Activated naive CD4-positive, alpha-beta T cell treated with anti-CD3 and anti-CD28 coated beads, Interleukin-2, amount 50 U/mL, for 72 hours (primary cell): Measurements from ENCODE around the gene CABLES1. TPM values are rescaled to one million over a fixed set of nuclear protein-coding genes. Genes with fewer than 3 reads are reported as not detected.
"Not testable (repeated sequence)": the region's sequence is repeated elsewhere in the genome, so short reads cannot be mapped to it uniquely, and the experiment has no call there.

Experiments
- ATAC-seq, 2 donors: fragments of 150-1000 bp; cut with Tn5 transposase; 2 replicates each; pipeline ENCODE4 v1.10.0; 2021; ENCODE audit warnings: mild to moderate bottlenecking in 2 of 2, moderate library complexity in 2 of 2
- DNase-seq, 2 donors: peaks; one replicate each; pipeline ENCODE4 v3.0.0; 2021 to 2022; ENCODE audit warnings: low spot score in 2 of 2
- H3K27ac Mint-ChIP-seq, 2 donors: one replicate each; pipeline ENCODE4 v1.8.0; 2022; ENCODE audit warnings: mild to moderate bottlenecking in 2 of 2, mixed read lengths in 2 of 2
- H3K36me3 Mint-ChIP-seq, 2 donors: one replicate each; pipeline ENCODE4 v1.8.0; 2022; ENCODE audit warnings: mixed read lengths in 2 of 2
- H3K9me3 Mint-ChIP-seq, 2 donors: one replicate each; pipeline ENCODE4 v1.8.0; 2022; ENCODE audit warnings: mixed read lengths in 2 of 2
- total RNA-seq, 2 donors: library from RNA; stranded (reverse); gene quantifications; one replicate each; pipeline ENCODE4 v1.2.3, GENCODE V29; 2022

The CABLES1 gene
- total RNA-seq, 2 donors from 2014 or later = 5.6 to 6.5 TPM

DNA sequence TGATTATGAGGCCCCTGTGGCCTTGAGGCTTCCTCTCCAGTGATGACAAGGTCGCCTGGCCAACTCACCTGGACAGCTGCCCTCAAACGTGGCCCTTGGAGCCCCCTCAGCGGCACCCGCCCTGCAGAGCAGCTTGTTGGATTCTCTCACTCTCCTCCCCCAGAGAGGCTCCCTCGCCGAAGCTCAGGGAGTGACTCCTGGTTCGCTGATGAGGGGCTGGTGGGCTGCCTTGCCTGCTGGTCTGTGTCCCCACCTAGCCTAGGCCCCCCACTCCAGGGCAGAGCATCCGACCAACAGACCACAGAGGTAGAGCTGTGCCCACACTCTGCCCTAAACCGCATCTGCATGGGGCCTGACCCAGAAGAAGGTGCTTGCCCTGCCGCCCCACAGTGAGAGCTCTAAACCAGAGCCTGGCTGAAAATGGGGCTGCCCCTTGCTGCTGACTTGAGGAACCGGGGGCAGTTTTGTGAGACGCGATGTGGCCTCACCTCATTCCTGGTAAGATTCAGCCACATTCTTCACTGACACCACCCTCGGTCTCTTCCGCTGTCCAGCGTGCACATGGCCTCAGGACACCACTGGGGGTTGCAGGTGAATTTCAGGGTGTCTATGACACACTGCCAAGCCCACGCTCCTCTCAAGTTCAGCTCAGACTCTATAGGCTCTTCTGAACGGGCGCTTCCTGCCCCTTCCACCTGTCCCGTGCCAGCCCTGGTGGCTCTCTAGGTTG is 131.6 kb downstream of the CABLES1 start:
- peak overlapping the region in 1 of 2 donors; percentile 83 for H3K27ac Mint-ChIP-seq
- peak in 1 of 2 donors; percentile 74 for ATAC-seq
- DNase-seq = peak in 1 of 2 donors; percentile 76
- H3K36me3 Mint-ChIP-seq = peaks cover 30 to 41% of the 10 kb centered on the region in 2 donors
- peaks cover 7 to 28% of the 10 kb centered on the region in 2 donors for H3K9me3 Mint-ChIP-seq

DNA sequence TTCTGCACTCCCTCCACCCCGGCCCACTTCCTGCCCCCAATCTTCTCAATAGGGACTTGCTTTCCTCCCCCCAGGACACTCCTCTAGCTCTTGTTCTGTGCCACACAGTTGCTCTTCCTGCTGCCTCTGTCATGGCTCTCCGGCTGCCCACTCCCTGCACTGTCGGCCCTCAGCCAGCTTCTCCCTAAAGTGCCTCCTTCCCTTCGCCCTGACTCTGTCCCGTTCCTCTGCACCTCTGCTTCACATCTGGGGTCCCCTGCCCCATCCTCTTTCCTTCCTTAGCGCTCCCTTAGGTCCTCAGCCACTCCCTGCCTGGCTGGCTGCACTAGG is 132.1 kb downstream of the CABLES1 start:
- ATAC-seq = no peak
- peak overlapping the region in 1 of 2 donors; percentile 83 for H3K27ac Mint-ChIP-seq
- peaks cover 30 to 42% of the 10 kb centered on the region in 2 donors for H3K36me3 Mint-ChIP-seq

DNA sequence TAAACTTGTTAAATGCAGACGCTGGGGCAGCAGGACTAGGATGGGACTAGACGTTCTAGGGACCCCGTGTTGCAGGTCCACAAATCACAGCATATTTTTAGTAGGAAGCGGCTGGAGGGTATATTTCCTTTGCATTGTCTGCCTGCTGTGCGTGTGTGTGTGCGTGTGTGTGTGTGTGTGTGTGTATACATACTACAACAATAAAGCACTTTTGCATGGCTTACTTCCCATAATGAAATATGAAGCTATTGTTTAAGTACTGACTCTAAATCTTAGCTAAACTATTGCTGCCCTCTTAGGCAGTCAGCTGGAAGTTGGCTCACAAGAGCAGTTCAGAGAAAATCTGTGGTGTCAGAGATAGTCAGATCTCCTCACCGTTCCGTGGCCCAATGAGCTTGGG is 133.4 kb downstream of the CABLES1 start:
- ATAC-seq (no peak), DNase-seq (no peak)
- H3K36me3 Mint-ChIP-seq = peaks cover 30 to 42% of the 10 kb centered on the region in 2 donors
- peak overlapping the region in 1 of 2 donors; percentile 84 for H3K27ac Mint-ChIP-seq
- H3K9me3 Mint-ChIP-seq = peaks cover 7 to 30% of the 10 kb centered on the region in 2 donors

More for the DNA sequence above, 132.1 kb downstream of the CABLES1 start:
- peaks cover 7 to 30% of the 10 kb centered on the region in 2 donors for H3K9me3 Mint-ChIP-seq
- no peak for DNase-seq

DNA sequence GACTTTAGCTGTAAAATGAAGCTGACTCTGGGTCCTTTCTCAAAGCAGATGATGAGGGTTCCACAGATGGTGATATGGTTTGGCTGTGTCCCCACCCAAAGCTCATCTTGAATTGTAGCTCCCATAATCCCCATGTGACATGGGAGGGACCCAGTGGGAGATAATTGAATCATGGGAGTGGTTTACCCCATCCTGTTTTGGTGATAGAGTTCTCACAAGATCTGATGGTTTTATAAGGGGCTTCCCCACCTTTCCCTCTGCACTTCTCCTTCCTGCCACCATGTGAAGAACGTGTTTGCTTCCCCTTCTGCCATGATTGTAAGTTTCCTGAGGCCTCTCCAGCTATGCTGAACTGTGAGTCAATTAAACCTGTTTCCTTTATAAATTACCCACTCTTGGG is 133.8 kb downstream of the CABLES1 start:
- H3K9me3 Mint-ChIP-seq = peaks cover 7 to 30% of the 10 kb centered on the region in 2 donors
- DNase-seq = not testable (repeated sequence)
- peak overlapping the region in 1 of 2 donors; percentile 84 for H3K27ac Mint-ChIP-seq
- peaks cover 30 to 42% of the 10 kb centered on the region in 2 donors for H3K36me3 Mint-ChIP-seq
- peak in 1 of 2 donors; percentile 79 for ATAC-seq

DNA sequence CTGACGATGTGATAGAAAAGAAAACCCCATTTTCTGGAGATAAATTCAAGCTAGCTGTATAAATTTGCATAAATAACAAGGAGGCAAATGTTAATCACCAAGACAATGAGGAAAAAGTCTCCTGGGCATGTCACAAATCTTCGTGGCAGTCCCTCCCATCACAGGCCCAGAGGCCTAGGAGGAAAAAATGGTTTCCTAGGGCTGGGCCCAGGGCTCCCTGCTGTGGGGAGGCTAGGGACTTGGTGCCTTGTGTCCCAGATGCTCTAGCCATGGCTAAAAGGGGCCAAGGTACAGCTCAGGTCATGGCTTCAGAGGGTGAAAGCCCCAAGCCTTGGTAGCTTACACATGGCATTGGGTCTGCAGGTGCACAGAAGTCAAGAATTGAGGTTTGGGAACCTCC is 134.6 kb downstream of the CABLES1 start:
- ATAC-seq = no peak
- Mint-ChIP-seq H3K27ac (peak overlapping the region in 1 of 2 donors; percentile 84), H3K36me3 (peaks cover 30 to 42% of the 10 kb centered on the region in 2 donors), H3K9me3 (peaks cover 7 to 30% of the 10 kb centered on the region in 2 donors)
- no peak for DNase-seq

DNA sequence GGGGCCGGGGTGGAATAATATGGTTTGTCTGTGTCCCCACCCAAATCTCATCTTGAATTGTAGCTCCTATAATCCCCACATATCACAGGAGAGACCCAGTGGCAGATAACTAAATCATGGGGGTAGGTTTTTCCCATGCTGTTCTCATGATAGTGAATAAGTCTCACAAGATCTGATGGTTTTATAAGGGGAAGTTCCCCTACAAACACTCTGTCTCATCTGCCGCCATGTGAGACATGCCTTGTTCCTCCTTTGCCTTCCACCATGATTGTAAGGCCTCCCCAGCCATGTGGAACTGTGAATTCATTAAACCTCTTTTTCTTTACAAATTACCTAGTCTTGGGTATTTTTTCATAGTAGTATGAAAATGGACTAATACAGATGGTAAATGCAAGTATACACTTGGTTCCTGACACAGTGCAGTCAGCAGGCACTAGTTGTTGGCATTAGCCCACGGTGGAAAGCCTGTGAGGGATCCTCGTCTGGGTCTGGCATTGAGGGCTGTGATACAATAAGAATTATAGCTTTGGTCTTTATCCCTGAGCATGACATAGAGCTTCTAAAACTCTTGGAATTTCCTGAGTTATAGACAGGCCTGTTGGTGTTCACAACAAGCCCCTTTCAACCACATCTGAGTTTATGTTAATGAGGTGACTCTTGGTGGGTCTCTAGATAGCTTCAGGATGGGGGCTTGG is 135.8 kb downstream of the CABLES1 start:
- DNase-seq = no peak
- peaks cover 30 to 42% of the 10 kb centered on the region in 2 donors for H3K36me3 Mint-ChIP-seq
- no peak for ATAC-seq
- peaks cover 7 to 30% of the 10 kb centered on the region in 2 donors for H3K9me3 Mint-ChIP-seq
- peak overlapping the region in 1 of 2 donors; percentile 25 for H3K27ac Mint-ChIP-seq

DNA sequence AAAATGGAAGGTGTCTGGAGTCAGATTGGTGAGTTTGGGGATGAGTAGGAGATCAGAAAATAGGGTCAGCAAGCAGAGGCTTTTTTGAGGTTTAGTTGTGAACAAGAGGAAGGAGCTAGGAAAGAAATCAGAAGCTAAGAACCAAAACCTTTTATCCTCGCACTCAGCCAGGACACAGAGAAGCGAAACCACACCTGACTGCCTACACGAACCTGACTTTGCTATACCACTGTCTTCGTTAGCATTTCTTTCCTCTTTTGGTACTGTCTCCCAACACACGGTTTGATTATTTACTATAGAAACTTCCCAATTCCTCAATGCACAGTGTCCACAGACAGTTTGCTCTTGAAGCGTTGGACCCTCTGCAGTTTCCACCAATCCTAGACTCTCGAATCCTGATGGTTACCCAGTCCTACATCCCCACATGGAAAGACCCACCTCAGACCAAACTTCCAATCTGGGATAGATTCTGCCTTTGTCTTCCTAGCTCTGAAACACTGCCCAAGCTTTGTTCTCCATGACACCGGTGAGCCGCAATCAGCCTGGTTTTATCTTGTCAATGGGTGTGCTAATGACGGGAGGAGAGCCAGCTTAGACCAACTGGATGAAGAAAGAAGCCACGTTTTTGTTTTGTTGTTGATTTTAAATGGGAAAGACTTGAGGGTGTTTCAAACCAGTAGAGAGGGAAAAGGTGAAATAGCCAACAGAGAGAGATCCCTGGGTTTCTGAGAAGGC is 137.4 kb downstream of the CABLES1 start:
- Mint-ChIP-seq H3K36me3 (peaks cover 33 to 49% of the 10 kb centered on the region in 2 donors), H3K27ac (no peak overlapping the region), H3K9me3 (peaks cover 13 to 33% of the 10 kb centered on the region in 2 donors)
- ATAC-seq (no peak), DNase-seq (no peak)

DNA sequence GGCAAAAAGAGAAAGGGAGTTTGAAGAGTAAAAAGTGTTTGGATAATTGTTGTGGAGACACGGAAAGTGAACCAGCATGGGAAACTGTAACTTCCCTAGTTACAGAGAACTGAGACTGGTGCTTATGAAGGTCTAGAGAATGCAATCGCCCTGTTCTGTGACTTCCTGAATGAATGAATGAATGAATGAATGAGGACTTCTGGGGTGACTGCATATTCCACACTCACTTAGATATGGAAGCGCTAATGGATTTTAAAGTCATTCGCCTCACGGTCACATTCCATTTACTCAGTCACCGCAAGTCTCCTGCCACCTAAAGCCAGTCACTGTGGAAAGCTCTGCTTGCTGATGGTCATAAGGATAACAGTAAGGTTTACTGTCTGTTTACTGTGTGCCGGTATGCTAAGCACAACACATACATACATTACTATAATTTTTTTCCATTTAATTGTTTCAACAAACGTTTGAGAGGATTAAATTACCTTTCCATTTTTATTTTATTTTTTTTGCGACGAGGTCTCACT is 138.2 kb downstream of the CABLES1 start:
- Mint-ChIP-seq H3K9me3 (peaks cover 15 to 35% of the 10 kb centered on the region in 2 donors), H3K36me3 (peaks cover 29 to 48% of the 10 kb centered on the region in 2 donors), H3K27ac (no peak overlapping the region)
- DNase-seq = no peak
- ATAC-seq = no peak

DNA sequence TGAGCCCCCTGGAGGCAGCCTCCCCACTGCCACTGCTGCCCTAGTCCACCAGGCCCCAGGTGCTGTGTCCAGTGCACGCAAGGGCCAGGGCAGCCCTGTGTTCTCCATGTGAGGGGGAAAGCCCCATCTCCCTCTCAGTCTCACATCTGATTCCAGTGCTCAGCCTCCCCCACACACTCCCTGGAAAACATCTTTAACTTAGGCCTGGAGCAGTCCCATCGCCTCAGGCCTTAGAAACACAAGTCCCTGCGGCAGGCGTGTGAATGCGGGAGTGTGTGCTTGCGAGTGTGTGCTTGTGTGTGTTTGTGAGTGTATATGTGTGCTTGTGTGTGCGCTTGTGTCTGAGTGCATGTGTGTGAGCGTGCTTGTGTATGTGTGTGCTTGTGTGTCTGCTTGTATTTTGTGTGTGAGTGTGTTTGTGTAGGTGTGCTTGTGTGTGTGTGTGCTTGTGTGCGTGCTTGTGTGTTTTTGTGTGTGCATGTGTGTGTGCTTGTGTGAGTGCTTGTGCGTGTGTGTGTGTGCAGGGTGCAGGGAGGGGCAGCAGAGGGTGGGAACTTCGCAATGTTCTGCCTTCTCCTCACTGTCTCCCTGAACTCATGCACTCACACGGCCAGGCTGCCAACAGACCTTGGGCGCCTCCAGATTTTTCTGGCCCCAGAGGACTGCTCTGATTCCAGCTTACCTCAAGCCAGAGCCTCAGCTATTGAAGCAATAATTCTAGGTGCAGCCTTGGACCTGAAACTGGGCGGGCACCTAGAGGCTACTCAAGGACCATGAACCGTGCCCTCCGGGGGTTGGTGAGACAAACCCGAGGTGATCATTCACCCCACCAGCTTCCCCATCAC is 139.6 kb downstream of the CABLES1 start:
- DNase-seq = no peak
- Mint-ChIP-seq H3K36me3 (peaks cover 18 to 36% of the 10 kb centered on the region in 2 donors), H3K9me3 (peaks cover 7 to 26% of the 10 kb centered on the region in 2 donors), H3K27ac (no peak overlapping the region)
- ATAC-seq = no peak

DNA sequence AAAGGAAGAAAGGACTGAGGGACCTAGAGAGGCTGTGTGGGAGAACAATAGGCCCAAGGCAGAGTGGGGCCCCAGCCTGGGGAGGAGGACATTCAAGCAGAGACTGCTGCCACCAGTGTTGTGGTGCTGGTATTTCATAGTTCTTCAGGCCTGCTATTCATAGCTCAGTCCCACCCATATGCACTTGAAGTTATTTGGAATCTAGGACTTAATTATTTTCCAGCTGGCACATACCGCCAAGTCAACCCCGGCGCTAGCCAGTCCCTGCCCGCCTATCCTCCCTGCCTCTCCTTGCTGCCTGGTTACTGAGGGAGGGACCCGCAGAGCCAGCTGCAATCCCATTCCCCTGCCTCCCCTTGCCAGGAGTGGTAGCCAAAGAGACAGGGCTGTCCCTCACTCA is 141.2 kb downstream of the CABLES1 start:
- peak overlapping the region in 1 of 2 donors; percentile 37 for H3K27ac Mint-ChIP-seq
- DNase-seq (no peak), ATAC-seq (no peak)
- peaks cover 7 to 16% of the 10 kb centered on the region in 2 donors for H3K9me3 Mint-ChIP-seq
- H3K36me3 Mint-ChIP-seq = peaks cover 10 to 20% of the 10 kb centered on the region in 2 donors

DNA sequence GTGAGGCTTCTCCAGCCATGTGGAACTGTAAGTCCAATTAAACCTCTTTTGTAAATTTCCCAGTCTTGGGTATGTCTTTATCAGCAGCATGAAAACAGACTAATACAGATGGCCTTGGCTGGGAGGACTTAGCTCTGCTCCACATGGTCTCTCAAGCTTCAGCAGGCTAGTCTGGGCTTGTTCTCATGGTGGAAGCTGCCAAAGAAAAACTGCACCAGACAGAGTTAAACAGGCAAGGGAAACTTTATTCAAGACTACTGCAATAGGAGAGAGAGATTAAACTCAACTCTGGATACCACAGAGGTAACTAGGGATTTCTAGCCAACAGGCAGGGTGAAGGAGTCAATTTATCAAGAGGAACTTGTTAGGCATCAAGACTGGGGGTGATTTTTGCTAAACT is 142.1 kb downstream of the CABLES1 start:
- Mint-ChIP-seq H3K27ac (peak overlapping the region in 1 of 2 donors; percentile 55), H3K36me3 (peaks cover 10 to 15% of the 10 kb centered on the region in 2 donors), H3K9me3 (peaks cover 7 to 10% of the 10 kb centered on the region in 2 donors)
- no peak for ATAC-seq
- DNase-seq = no peak

DNA sequence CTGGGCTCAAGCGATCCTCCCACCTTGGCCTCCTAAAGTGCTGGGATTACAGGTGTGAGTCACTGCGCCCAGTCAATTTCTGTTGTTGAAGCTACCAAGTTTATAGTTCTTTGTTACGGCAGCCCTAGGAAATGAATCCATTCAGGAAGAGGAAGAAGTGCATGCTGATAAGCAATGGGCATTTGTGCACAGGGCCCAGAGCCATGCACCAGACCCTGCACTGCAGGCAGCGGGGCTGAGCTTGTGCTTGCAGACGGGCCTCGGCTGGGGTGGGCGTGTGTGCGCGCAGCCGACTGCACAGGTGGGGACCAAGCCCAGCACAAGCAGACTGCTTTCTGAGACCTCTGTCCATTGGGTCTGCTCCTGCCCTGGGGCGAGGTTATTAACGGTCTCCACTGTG is 144.6 kb downstream of the CABLES1 start:
- Mint-ChIP-seq H3K36me3 (peaks cover 10 to 15% of the 10 kb centered on the region in 2 donors), H3K9me3 (peaks cover 7 to 10% of the 10 kb centered on the region in 2 donors), H3K27ac (peak overlapping the region in 1 of 2 donors; percentile 36)
- ATAC-seq = no peak
- DNase-seq = no peak

DNA sequence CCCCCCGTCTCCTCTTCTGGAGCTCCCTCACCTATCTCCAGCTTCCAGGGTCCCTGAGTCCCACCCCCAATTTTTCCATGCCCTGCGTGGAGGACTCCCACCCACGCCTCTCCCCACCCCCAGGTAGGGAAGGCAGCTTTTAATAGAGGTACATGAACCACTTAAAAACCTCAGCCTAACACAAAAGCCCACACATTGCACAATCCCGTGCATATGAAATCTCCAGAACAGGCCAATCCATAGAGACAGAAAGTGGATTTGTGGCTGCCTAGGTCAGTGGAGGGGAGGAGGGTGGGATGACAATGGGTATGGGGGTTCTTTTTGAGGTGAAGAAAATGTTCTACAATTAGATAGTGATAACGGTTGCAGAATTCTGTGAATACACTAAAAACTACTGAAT is 145.6 kb downstream of the CABLES1 start:
- H3K9me3 Mint-ChIP-seq = peaks cover 7 to 10% of the 10 kb centered on the region in 2 donors
- DNase-seq (no peak), ATAC-seq (no peak)
- H3K36me3 Mint-ChIP-seq = peaks cover 10 to 15% of the 10 kb centered on the region in 2 donors
- H3K27ac Mint-ChIP-seq = no peak overlapping the region

DNA sequence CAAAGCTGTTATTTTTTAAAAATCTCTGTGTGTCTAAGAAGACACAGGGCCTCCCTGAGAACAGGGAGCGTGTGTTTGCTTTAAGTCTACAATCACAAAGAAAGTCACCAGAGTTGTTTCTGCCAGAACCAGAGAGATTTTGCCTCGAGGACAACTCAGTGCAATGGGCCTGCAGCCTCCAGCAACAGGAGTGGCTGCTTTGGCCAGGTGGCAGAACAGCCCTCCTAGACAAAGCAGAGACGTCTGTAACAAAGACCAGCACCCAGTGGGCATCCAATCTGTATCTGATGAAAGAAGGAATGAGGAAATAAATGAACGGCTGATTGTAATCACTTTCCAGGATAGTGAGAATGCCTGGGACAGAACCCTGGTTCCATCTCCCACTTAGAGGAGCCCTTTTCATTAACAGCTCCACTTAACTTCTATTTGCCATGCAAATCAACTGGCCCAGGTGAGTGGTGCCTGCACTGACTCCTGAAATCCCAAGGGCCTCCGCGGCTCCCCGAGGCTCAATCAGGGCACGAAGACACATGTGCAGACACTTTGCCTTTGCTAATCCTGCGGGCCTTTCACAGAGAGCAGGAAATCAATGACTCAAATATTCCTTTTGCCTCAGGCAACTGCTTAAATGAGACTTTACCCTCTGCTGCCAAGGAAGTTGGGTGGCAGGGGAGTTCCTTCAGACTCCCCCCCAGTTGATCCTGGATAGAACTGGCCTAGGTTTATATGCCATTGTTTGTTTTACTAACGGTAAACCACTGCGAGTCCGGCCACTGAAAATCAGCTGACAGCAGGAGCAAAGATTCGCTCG is 146.5 kb downstream of the CABLES1 start:
- ATAC-seq = no peak
- Mint-ChIP-seq H3K27ac (no peak overlapping the region), H3K9me3 (peaks cover 7 to 10% of the 10 kb centered on the region in 2 donors), H3K36me3 (peaks cover 10 to 14% of the 10 kb centered on the region in 2 donors)
- no peak for DNase-seq

DNA sequence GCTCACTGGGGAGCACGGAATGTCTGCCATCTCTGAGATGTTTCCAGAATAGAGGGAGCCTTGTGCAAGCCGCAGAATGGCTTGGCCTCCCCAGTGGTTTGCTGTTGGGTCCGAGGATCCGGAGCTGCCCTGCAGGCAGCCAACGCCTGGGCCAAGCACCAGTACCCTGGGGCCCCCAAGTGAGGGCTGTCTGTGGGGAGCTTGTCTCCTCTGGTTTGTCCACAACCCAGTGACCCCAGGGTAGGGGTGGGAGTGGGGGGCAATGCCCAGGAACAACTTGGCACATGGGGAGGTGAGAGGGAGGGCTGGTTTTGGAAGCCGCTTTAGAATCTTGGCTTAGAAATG is 147.1 kb downstream of the CABLES1 start:
- H3K9me3 Mint-ChIP-seq = peaks cover 4 to 8% of the 10 kb centered on the region in 2 donors
- ATAC-seq (no peak), DNase-seq (no peak)
- H3K27ac Mint-ChIP-seq = peak overlapping the region in 1 of 2 donors; percentile 90
- H3K36me3 Mint-ChIP-seq = peaks cover 7 to 8% of the 10 kb centered on the region in 2 donors
